ENCODE results near the gene THRB. TPM values are rescaled to one million over a fixed set of nuclear protein-coding genes. Genes with fewer than 3 reads are reported as not detected.

Gene THRB
- total and polyA plus RNA-seq, 11 donors, result 4.8 to 28.5 (median 21.0) TPM

GRCh38 chr3:24401811-24402185, 92.9 kb downstream of the THRB start:
- TF ChIP-seq POLR2A (IDR thresholded peaks at IDR 0.05) (no peak), CTCF (IDR thresholded peaks at IDR 0.05) (no peak)
- ATAC-seq, result no peak
- Histone ChIP-seq H3K4me3 (no peak overlapping the region), H3K9me3 (peaks cover 0 to 17% (median 0%) of the 10 kb centered on the region in 12 donors), H3K27me3 (no peaks in the 10 kb centered on the region), H3K4me1 (peaks cover 0 to 32% (median 13%) of the 10 kb centered on the region in 12 donors), H3K27ac (peak overlapping the region in 1 of 12 donors; percentile 10), H3K36me3 (no peaks in the 10 kb centered on the region)
- DNase-seq, result no peak
- WGBS, 4 donors, result 46 to 81% (median 48%) methylated on average over 1 to 2 of the region's 2 CpGs
- intact Hi-C loops (cut with DNase I), result no loop called here

GRCh38 chr3:24401090-24401810, 93.4 kb downstream of the THRB start:
- TF ChIP-seq POLR2A (IDR thresholded peaks at IDR 0.05) (no peak), CTCF (IDR thresholded peaks at IDR 0.05) (no peak)
- ATAC-seq (peak in 3 of 4 donors; percentile 48 to 65 (median 56)), DNase-seq (no peak)
- intact Hi-C loops (cut with DNase I), result no loop called here
- Histone ChIP-seq H3K27me3 (no peaks in the 10 kb centered on the region), H3K36me3 (no peaks in the 10 kb centered on the region), H3K9me3 (peaks cover 0 to 17% (median 0%) of the 10 kb centered on the region in 12 donors), H3K4me3 (no peak overlapping the region), H3K27ac (peak overlapping the region in 3 of 12 donors; percentile 10 to 74 (median 16)), H3K4me1 (peaks cover 0 to 31% (median 13%) of the 10 kb centered on the region in 12 donors)
- WGBS, 4 donors, result 39 to 58% (median 43%) methylated on average over 5 of the region's 5 CpGs

- peak overlapping the region in 3 of 12 donors; percentile 10 to 74 (median 16) for H3K27ac ChIP-seq
- 73 to 84% (median 77%) methylated on average over 4 of the region's 4 CpGs for WGBS, 4 donors
- H3K9me3 ChIP-seq, result peaks cover 0 to 17% (median 0%) of the 10 kb centered on the region in 12 donors
- DNase-seq, result no peak
- intact Hi-C loops (cut with DNase I), result no loop called here
- ATAC-seq, result peak in 2 of 4 donors; percentile 28 to 42
- H3K27me3 ChIP-seq, result no peaks in the 10 kb centered on the region
- peaks cover 0 to 31% (median 13%) of the 10 kb centered on the region in 12 donors for H3K4me1 ChIP-seq
- H3K4me3 ChIP-seq, result no peak overlapping the region
- H3K36me3 ChIP-seq, result no peaks in the 10 kb centered on the region
- TF ChIP-seq CTCF (IDR thresholded peaks at IDR 0.05), result no peak
- TF ChIP-seq POLR2A (IDR thresholded peaks at IDR 0.05), result no peak
Observed at GRCh38 chr3:24400450-24400849, 94.2 kb downstream of the THRB start.

- Histone ChIP-seq H3K36me3 (no peaks in the 10 kb centered on the region), H3K9me3 (peaks cover 0 to 16% (median 0%) of the 10 kb centered on the region in 12 donors), H3K27me3 (no peaks in the 10 kb centered on the region), H3K27ac (peak overlapping the region in 2 of 12 donors; percentile 16 to 74), H3K4me1 (peaks cover 0 to 31% (median 13%) of the 10 kb centered on the region in 12 donors), H3K4me3 (no peak overlapping the region)
- DNase-seq (no peak), ATAC-seq (peak in 1 of 4 donors; percentile 24)
- no peak for TF ChIP-seq CTCF (IDR thresholded peaks at IDR 0.05)
- WGBS, 4 donors, result 57 to 64% (median 63%) methylated on average over 2 of the region's 2 CpGs
- intact Hi-C loops (cut with DNase I), result no loop called here
Observed at GRCh38 chr3:24400015-24400414, 94.6 kb downstream of the THRB start.

All from heart left ventricle (tissue), 16 donors.